Mammary epithelial cell (primary cell): ENCODE results near the gene TRA2A.

Experiments used
- EZH2 ChIP-seq: IDR thresholded peaks from 2 replicates; pipeline ENCODE4 v1.6.1; 2012; ENCODE audit warnings: low read length, inconsistent platforms, borderline replicate concordance
- TF ChIP-seq, protein P1 (sequence below), 2 donors: IDR thresholded peaks in 1 of 2; conservative IDR thresholded peaks in 1 of 2; 2 replicates each; pipeline ENCODE4 v1.5.1; 2011 to 2012; ENCODE audit warnings: inconsistent platforms in 2 of 2, low read length in 2 of 2, mild to moderate bottlenecking in 2 of 2, control low read depth in 1 of 2, low read depth in 1 of 2; ENCODE audit not compliant: insufficient read depth in 1 of 2; ENCODE audit errors: extremely low read depth in 1 of 2

DNA sequence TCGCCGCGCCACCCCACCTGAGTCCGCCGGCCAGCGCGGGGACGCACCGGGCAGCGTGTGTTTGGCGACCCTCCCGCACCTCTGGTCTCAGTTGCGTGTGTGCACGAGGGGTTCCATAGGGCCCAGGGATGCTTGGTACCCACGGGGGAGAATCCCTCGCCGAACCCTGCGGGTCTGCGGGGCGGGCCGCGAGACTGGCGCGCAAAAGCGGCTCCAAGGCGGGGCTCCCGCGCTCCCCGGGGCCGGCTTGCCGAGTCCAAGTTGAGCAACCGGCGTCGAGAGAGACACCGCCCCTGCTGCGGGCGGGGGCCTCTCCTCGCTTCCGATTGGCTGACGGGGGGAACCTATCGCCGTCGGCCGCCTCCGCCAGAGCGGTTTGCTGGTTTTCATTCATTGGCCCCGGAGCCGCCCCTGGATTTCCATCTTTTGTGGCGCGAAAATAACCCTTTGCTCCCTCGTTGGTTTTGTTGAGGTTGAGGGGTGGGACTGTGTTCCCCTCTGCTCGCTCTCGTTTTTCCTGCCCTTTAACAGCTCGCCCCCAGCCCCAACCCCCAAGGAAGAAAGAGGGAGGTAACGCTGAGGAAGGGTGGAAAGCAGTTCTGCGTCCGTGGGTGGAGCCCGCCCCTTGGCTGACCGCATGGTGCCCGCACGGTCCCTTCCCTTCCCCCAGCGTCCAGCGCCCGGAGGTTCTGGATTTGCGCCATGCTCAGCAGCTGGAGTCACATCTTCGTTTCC lies 57.5 kb downstream of the TRA2A start:
- TF ChIP-seq, protein P1, sequence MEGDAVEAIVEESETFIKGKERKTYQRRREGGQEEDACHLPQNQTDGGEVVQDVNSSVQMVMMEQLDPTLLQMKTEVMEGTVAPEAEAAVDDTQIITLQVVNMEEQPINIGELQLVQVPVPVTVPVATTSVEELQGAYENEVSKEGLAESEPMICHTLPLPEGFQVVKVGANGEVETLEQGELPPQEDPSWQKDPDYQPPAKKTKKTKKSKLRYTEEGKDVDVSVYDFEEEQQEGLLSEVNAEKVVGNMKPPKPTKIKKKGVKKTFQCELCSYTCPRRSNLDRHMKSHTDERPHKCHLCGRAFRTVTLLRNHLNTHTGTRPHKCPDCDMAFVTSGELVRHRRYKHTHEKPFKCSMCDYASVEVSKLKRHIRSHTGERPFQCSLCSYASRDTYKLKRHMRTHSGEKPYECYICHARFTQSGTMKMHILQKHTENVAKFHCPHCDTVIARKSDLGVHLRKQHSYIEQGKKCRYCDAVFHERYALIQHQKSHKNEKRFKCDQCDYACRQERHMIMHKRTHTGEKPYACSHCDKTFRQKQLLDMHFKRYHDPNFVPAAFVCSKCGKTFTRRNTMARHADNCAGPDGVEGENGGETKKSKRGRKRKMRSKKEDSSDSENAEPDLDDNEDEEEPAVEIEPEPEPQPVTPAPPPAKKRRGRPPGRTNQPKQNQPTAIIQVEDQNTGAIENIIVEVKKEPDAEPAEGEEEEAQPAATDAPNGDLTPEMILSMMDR (conservative IDR thresholded peaks at IDR 0.05 in 1 of 2, IDR thresholded peaks at IDR 0.05 in 1 of 2; ENCODE audit: extremely low read depth in 1 of 2, insufficient read depth in 1 of 2, low read depth in 1 of 2, low read length in 2 of 2) = no peak
- no peak for TF ChIP-seq EZH2
